G401 (cell line): ENCODE data around the gene TPSD1. TPM values are rescaled to one million over a fixed set of nuclear protein-coding genes. Genes with fewer than 3 reads are reported as not detected.
"Not testable (repeated sequence)": the region's sequence is repeated elsewhere in the genome, so short reads cannot be mapped to it uniquely, and the experiment has no call there.

Source experiments
- DNase-seq: peaks from one replicate; pipeline ENCODE4 v3.0.0-alpha.2; 2015; ENCODE audit warnings: low spot score
- in situ Hi-C: cut with HindIII; loops from 2 replicates; pipeline ENCODE4 v1.10.0; 2016; ENCODE audit warnings: low sequenced_read_pairs, mixed read lengths
- total RNA-seq: library from RNA; depleted of rRNA; stranded (reverse); fragments of >200 nt; shearing (Covaris generic); gene quantifications from 2 replicates; pipeline ENCODE4 v1.2.3, GENCODE V29; 2014

Gene TPSD1
- total RNA-seq, 1 experiment from 2014 or later, result not detected

GRCh38 chr16:1290063-1290501, 34.2 kb downstream of the TPSD1 start:
- DNase-seq, result no peak
- in situ Hi-C loops, result no loop called here

GRCh38 chr16:1290860-1291575, 35.1 kb downstream of the TPSD1 start:
- in situ Hi-C loops, result no loop called here
- DNase-seq, result no peak

GRCh38 chr16:1291576-1291974, 35.7 kb downstream of the TPSD1 start:
- in situ Hi-C loops, result no loop called here
- no peak for DNase-seq

- DNase-seq, in situ Hi-C loops: not testable (repeated sequence)
Observed at GRCh38 chr16:1292208-1292607, 36.3 kb downstream of the TPSD1 start.

- DNase-seq, in situ Hi-C loops: not testable (repeated sequence)
Observed at GRCh38 chr16:1292808-1293207, 36.9 kb downstream of the TPSD1 start.

- in situ Hi-C loops, result no loop called here
- no peak for DNase-seq
Observed at GRCh38 chr16:1293921-1294656, 38.2 kb downstream of the TPSD1 start.

- DNase-seq, result no peak
- in situ Hi-C loops, result no loop called here
Observed at GRCh38 chr16:1295465-1295864, 39.6 kb downstream of the TPSD1 start.

- in situ Hi-C loops, result not testable (repeated sequence)
Observed at GRCh38 chr16:1296688-1297017, 40.8 kb downstream of the TPSD1 start.

GRCh38 chr16:1297018-1297696, 41.3 kb downstream of the TPSD1 start:
- DNase-seq, result no peak
- in situ Hi-C loops, result no loop called here

More at GRCh38 chr16:1296688-1297017, 40.8 kb downstream of the TPSD1 start:
- not testable (repeated sequence) for DNase-seq

GRCh38 chr16:1298406-1298805, 42.5 kb downstream of the TPSD1 start:
- in situ Hi-C loops, result no loop called here
- no peak for DNase-seq

GRCh38 chr16:1299012-1299867, 43.4 kb downstream of the TPSD1 start:
- in situ Hi-C loops, result no loop called here
- DNase-seq, result no peak

- no peak for DNase-seq
- in situ Hi-C loops, result no loop called here
Observed at GRCh38 chr16:1299868-1300203, 44.0 kb downstream of the TPSD1 start.

GRCh38 chr16:1300664-1301476, 45.0 kb downstream of the TPSD1 start:
- no peak for DNase-seq

GRCh38 chr16:1301562-1301961, 45.7 kb downstream of the TPSD1 start:
- in situ Hi-C loops, result no loop called here
- no peak for DNase-seq

More at GRCh38 chr16:1300664-1301476, 45.0 kb downstream of the TPSD1 start:
- in situ Hi-C loops, result no loop called here

GRCh38 chr16:1305823-1306222, 50.0 kb downstream of the TPSD1 start:
- no peak for DNase-seq
- in situ Hi-C loops, result no loop called here

GRCh38 chr16:1306334-1306733, 50.5 kb downstream of the TPSD1 start:
- in situ Hi-C loops, result no loop called here
- no peak for DNase-seq

GRCh38 chr16:1308036-1308976, 52.4 kb downstream of the TPSD1 start:
- no peak for DNase-seq
- in situ Hi-C loops, result no loop called here
